ENCODE results near the gene C1orf210.

- TF ChIP-seq CTCF (IDR thresholded peaks at IDR 0.05 in 2 of 3, conservative IDR thresholded peaks at IDR 0.05 in 1 of 3; ENCODE audit: insufficient read depth in 2 of 3, low read depth in 1 of 3, low read length in 3 of 3) (no peak), CREM (IDR thresholded peaks at IDR 0.05; ENCODE audit: low read depth) (no peak), ZNF174 (CRISPR knock-in tag; IDR thresholded peaks at IDR 0.05) (no peak)
- TF ChIP-seq, protein P1, sequence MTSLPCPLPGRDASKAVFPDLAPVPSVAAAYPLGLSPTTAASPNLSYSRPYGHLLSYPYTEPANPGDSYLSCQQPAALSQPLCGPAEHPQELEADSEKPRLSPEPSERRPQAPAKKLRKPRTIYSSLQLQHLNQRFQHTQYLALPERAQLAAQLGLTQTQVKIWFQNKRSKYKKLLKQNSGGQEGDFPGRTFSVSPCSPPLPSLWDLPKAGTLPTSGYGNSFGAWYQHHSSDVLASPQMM (CRISPR knock-in tag; IDR thresholded peaks at IDR 0.05): no peak
These were observed 7.3 kb upstream of the C1orf210 start for GRCh38 chr1:43292679-43293078.
